ACC112 (cell line): ENCODE data around the gene ZIC4.

Experiments used
- H2AFZ ChIP-seq: fragments of 200-600 bp; sonication (generic); one replicate; pipeline ENCODE4 v1.6.0; 2017; ENCODE audit warnings: antibody characterized with exemption, low read length; ENCODE audit not compliant: unreplicated experiment
- H3K27ac ChIP-seq: fragments of 200-600 bp; sonication (generic); 2 replicates; pipeline ENCODE4 v1.5.1; 2014; ENCODE audit warnings: low read depth, mild to moderate bottlenecking, antibody characterized with exemption, low read length, moderate library complexity
- H3K27me3 ChIP-seq: fragments of 200-600 bp; sonication (generic); 2 replicates; pipeline ENCODE4 v1.6.1; 2014; ENCODE audit warnings: mild to moderate bottlenecking, antibody characterized with exemption, low read length, moderate library complexity, mixed read lengths; ENCODE audit not compliant: insufficient read depth
- H3K36me3 ChIP-seq: fragments of 200-600 bp; sonication (generic); 2 replicates; pipeline ENCODE4 v1.6.1; 2016; ENCODE audit warnings: mild to moderate bottlenecking, antibody characterized with exemption, low read length, moderate library complexity, mixed read lengths; ENCODE audit not compliant: insufficient read depth
- H3K4me1 ChIP-seq: fragments of 200-600 bp; sonication (generic); one replicate; pipeline ENCODE4 v1.6.1; 2016; ENCODE audit warnings: low read length, mixed read lengths; ENCODE audit not compliant: insufficient read depth, unreplicated experiment, control insufficient read depth
- H3K4me3 ChIP-seq: fragments of 200-600 bp; sonication (generic); 2 replicates; pipeline ENCODE4 v1.5.1; 2014; ENCODE audit warnings: mild to moderate bottlenecking, low read depth, low read length
- H3K79me2 ChIP-seq: fragments of 200-600 bp; sonication (generic); one replicate; pipeline ENCODE4 v1.6.0; 2016; ENCODE audit warnings: low read length; ENCODE audit not compliant: control insufficient read depth, unreplicated experiment, insufficient read depth

Gene ZIC4

DNA sequence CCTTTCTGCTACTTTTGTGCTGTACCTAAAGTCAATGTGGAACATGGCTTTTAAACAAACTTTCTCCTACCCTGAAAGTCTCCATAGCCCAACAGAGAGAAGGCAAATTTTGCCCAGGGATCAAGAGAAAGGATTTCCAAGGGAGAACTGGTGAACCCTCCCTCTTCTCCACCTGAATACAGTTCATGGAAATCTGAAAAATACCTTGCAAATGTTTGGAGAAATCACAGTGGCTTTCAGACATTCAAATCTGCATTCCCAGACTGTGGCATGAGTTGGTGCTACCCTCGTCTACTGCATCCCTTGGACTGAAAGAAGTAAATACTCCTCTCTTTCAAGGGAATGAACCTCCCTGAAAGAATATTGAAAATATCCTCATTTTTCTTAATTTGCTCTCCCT is 38.7 kb downstream of the ZIC4 start:
- Histone ChIP-seq H3K4me1 (no peaks in the 10 kb centered on the region), H2AFZ (no peak overlapping the region), H3K4me3 (no peak overlapping the region), H3K36me3 (no peaks in the 10 kb centered on the region), H3K27me3 (peaks cover 98% of the 10 kb centered on the region), H3K79me2 (no peaks in the 10 kb centered on the region), H3K27ac (no peak overlapping the region)

- no peaks in the 10 kb centered on the region for H3K36me3 ChIP-seq
- no peak overlapping the region for H2AFZ ChIP-seq
- H3K27ac ChIP-seq: no peak overlapping the region
- peaks cover 99% of the 10 kb centered on the region for H3K27me3 ChIP-seq
- H3K79me2 ChIP-seq: no peaks in the 10 kb centered on the region
- H3K4me3 ChIP-seq: no peak overlapping the region
- no peaks in the 10 kb centered on the region for H3K4me1 ChIP-seq
These were observed 40.9 kb downstream of the ZIC4 start for GRCh38 chr3:147365196-147366115.

DNA sequence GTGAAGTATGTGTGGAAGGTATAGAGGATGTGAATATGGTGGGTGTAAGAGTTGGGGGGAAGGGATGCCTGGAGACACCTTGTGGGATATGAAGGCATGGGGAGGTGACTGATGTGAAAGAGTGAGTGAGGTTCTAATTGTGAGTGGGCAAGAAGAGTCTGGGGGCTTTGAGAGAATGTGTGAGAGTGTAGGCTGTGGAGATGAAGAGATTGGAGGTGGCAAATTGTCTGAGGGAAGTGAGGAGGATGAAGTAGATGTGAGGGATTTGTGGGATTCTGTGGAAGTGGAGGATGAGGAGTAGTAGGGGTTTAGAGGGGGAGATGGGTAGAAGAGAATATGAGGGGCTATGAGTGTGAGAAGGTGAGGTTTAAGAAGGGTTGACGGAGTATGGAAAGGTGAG is 41.6 kb downstream of the ZIC4 start:
- Histone ChIP-seq H3K27ac (no peak overlapping the region), H3K4me1 (no peaks in the 10 kb centered on the region), H3K79me2 (no peaks in the 10 kb centered on the region), H2AFZ (no peak overlapping the region), H3K27me3 (peaks cover 99% of the 10 kb centered on the region), H3K36me3 (no peaks in the 10 kb centered on the region), H3K4me3 (no peak overlapping the region)

- no peaks in the 10 kb centered on the region for H3K79me2 ChIP-seq
- no peaks in the 10 kb centered on the region for H3K4me1 ChIP-seq
- H3K27ac ChIP-seq: no peak overlapping the region
- no peak overlapping the region for H2AFZ ChIP-seq
- H3K27me3 ChIP-seq: peaks cover 99% of the 10 kb centered on the region
- H3K36me3 ChIP-seq: no peaks in the 10 kb centered on the region
- H3K4me3 ChIP-seq: no peak overlapping the region
These were observed 44.6 kb downstream of the ZIC4 start for GRCh38 chr3:147361454-147362420.

DNA sequence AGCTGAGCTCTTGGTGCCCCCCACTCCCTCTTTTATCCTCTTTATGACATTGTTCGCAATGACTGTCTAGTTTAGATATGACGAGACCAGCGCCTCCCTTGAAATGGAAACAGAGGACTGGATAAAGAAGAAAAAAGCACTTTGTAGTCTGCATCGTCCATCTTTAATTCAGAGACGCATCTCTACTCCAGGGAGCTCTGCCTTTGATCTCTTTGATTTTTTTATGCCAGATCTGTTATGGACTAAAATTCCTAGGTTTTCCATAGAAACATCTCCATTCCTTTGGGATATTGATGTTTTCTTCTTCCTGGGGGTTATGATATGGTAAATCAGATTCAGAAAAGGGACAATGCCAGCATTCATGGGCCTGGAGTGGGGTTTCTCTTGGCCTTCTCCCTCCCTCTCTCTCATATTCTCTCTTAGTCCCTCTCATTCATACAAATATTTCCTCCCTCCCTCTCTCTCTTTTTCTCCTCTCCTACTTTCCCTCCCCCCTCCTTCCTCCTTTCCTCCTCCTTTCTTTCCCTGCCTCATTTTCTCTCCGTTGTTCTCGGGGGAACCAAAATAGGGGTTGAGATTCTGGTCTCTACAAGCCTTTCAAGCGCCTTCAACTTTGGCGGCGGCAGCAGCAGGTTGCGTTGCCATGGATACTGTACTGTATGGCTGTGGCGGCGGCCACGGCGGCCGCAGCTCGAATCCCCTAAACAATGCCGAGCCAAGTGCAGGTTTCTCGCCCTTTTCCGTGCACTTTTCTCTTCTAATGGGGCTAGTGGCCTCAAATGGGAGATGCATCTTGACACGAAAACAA is 45.5 kb downstream of the ZIC4 start:
- Histone ChIP-seq H3K27ac (no peak overlapping the region), H3K4me1 (no peaks in the 10 kb centered on the region), H2AFZ (no peak overlapping the region), H3K79me2 (no peaks in the 10 kb centered on the region), H3K36me3 (no peaks in the 10 kb centered on the region), H3K27me3 (peaks cover 100% of the 10 kb centered on the region), H3K4me3 (no peak overlapping the region)

DNA sequence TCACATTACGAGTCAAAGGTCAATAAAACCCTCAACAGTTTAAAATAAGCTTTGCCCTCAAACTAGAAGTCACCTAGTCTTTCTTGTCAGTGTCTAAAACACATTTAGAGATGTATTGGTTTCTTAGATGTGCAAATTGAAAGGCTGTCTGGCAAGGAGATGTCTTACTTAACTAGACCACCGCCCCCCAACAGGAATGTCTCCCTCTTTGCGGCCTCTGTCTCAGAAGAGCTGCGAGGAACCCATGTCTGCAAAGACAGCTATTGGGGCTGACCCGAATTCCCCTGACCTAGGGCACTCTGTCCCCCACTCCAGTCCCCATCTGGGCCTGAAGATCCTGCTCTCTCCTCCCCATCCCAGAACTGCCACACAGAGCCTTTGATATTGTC is 46.3 kb downstream of the ZIC4 start:
- Histone ChIP-seq H3K36me3 (no peaks in the 10 kb centered on the region), H3K4me1 (no peaks in the 10 kb centered on the region), H3K4me3 (no peak overlapping the region), H2AFZ (no peak overlapping the region), H3K79me2 (no peaks in the 10 kb centered on the region), H3K27ac (no peak overlapping the region), H3K27me3 (peaks cover 100% of the 10 kb centered on the region)

DNA sequence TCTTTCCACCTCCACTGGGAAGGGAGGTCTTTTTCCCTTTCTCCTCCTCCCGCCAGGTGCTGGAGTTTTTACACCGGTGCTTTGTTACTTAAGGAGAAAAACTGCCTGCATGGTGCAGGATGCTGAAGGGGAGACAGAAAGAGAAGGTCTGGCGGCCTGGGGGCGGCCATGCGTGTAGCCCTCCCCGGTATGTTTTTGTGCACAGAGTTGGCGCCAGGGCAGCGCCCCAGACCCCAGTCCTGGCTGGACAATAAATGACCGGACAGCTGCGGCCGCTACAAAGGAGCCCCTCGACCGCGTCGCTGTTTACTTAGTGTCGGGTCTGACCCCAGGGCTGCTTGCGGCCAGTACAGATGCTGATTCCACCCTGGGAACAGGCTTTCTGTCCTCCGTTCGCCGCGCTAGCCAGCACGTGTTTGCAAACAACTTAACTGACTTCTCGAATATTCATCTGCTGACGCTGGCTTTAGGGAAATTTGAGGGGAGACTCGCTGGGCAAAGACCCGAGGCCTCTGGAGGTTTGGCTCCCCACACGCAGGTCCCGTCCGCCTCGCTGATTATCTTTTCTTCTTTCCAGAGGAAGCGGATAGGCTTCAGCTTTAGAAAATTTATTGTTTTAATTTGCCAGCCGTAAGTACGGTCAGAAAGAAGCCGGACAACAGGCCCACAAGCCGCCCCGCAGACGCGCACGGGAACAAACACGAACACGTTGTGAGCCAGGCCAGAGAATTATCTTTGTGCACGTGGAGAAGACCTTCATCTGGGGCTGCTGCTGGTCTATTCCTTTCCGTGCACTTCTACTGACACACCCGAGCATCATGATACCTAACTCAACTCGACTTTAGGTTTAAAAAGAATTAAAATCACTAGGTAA is 46.9 kb downstream of the ZIC4 start:
- no peak overlapping the region for H2AFZ ChIP-seq
- H3K27me3 ChIP-seq: peaks cover 100% of the 10 kb centered on the region
- no peak overlapping the region for H3K4me3 ChIP-seq
- no peaks in the 10 kb centered on the region for H3K36me3 ChIP-seq
- no peaks in the 10 kb centered on the region for H3K4me1 ChIP-seq
- H3K27ac ChIP-seq: no peak overlapping the region
- H3K79me2 ChIP-seq: no peaks in the 10 kb centered on the region

- H2AFZ ChIP-seq: no peak overlapping the region
- no peaks in the 10 kb centered on the region for H3K4me1 ChIP-seq
These were observed 48.0 kb downstream of the ZIC4 start for GRCh38 chr3:147358144-147358992.

More at GRCh38 chr3:147358144-147358992, 48.0 kb downstream of the ZIC4 start:
- Histone ChIP-seq H3K36me3 (no peaks in the 10 kb centered on the region), H3K4me3 (no peak overlapping the region), H3K79me2 (no peaks in the 10 kb centered on the region), H3K27ac (no peak overlapping the region), H3K27me3 (peaks cover 100% of the 10 kb centered on the region)
